Measurements from ENCODE around the gene UBAP2L. TPM values are rescaled to one million over a fixed set of nuclear protein-coding genes. Genes with fewer than 3 reads are reported as not detected.

The UBAP2L gene
- total RNA-seq, 1 donor from 2014 or later: 218 TPM

- H3K9ac ChIP-seq (ENCODE audit: low read length): peak overlapping the region; percentile 97
- no peak for TF ChIP-seq EZH2 (IDR thresholded peaks at IDR 0.05; ENCODE audit: insufficient read depth, low read length)
- TF ChIP-seq, protein P1, sequence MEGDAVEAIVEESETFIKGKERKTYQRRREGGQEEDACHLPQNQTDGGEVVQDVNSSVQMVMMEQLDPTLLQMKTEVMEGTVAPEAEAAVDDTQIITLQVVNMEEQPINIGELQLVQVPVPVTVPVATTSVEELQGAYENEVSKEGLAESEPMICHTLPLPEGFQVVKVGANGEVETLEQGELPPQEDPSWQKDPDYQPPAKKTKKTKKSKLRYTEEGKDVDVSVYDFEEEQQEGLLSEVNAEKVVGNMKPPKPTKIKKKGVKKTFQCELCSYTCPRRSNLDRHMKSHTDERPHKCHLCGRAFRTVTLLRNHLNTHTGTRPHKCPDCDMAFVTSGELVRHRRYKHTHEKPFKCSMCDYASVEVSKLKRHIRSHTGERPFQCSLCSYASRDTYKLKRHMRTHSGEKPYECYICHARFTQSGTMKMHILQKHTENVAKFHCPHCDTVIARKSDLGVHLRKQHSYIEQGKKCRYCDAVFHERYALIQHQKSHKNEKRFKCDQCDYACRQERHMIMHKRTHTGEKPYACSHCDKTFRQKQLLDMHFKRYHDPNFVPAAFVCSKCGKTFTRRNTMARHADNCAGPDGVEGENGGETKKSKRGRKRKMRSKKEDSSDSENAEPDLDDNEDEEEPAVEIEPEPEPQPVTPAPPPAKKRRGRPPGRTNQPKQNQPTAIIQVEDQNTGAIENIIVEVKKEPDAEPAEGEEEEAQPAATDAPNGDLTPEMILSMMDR (IDR thresholded peaks at IDR 0.05; ENCODE audit: insufficient read depth, low read depth, low read length): no peak
- Mint-ChIP-seq H3K4me3 (ENCODE audit: unreplicated experiment) (peak overlapping the region; percentile 99), H3K27ac (ENCODE audit: unreplicated experiment) (peak overlapping the region; percentile 43), H3K27me3 (ENCODE audit: low read depth, unreplicated experiment) (no peaks in the 10 kb centered on the region), H3K36me3 (ENCODE audit: low read depth, unreplicated experiment) (peaks cover 13% of the 10 kb centered on the region), H3K4me1 (ENCODE audit: low read depth, unreplicated experiment) (peaks cover 23% of the 10 kb centered on the region), H3K9me3 (ENCODE audit: unreplicated experiment) (no peaks in the 10 kb centered on the region)
- no peaks in the 10 kb centered on the region for H3K27me3 ChIP-seq (ENCODE audit: insufficient read depth, low read length)
- peaks cover 23% of the 10 kb centered on the region for H3K4me1 ChIP-seq (ENCODE audit: insufficient read depth, low read length)
- FAIRE-seq (no peak), DNase-seq (ENCODE audit: low read depth) (no peak)
- H3K4me2 ChIP-seq (ENCODE audit: low read length): peak overlapping the region; percentile 87
- peaks cover 31% of the 10 kb centered on the region for H3K36me3 ChIP-seq (ENCODE audit: insufficient read depth, low read length)
- peak overlapping the region; percentile 82 for H3K4me3 ChIP-seq (ENCODE audit: insufficient read depth, low read depth, low read length)
- peaks cover 94% of the 10 kb centered on the region for H3K79me2 ChIP-seq (ENCODE audit: insufficient read depth, low read length)
- peak overlapping the region; percentile 94 for H3K27ac ChIP-seq (ENCODE audit: low read depth, low read length)
- H3K9me3 ChIP-seq (ENCODE audit: insufficient read depth, low read depth, low read length): no peaks in the 10 kb centered on the region
- no peak overlapping the region for H2AFZ ChIP-seq (ENCODE audit: low read depth, low read length)
- peaks cover 78% of the 10 kb centered on the region for H4K20me1 ChIP-seq (ENCODE audit: insufficient read depth, low read length)
Observed at GRCh38 chr1:154222518-154222917, 1.8 kb downstream of the UBAP2L start.

GRCh38 chr1:154222918-154223317 lies 2.2 kb downstream of the UBAP2L start:
- Histone ChIP-seq H3K27ac (ENCODE audit: low read depth, low read length) (no peak overlapping the region), H3K36me3 (ENCODE audit: insufficient read depth, low read length) (peaks cover 31% of the 10 kb centered on the region), H3K9ac (ENCODE audit: low read length) (no peak overlapping the region), H3K79me2 (ENCODE audit: insufficient read depth, low read length) (peaks cover 94% of the 10 kb centered on the region), H3K4me2 (ENCODE audit: low read length) (peak overlapping the region; percentile 87), H3K9me3 (ENCODE audit: insufficient read depth, low read depth, low read length) (no peaks in the 10 kb centered on the region), H3K4me3 (ENCODE audit: insufficient read depth, low read depth, low read length) (peak overlapping the region; percentile 82), H3K27me3 (ENCODE audit: insufficient read depth, low read length) (no peaks in the 10 kb centered on the region), H3K4me1 (ENCODE audit: insufficient read depth, low read length) (peaks cover 23% of the 10 kb centered on the region), H2AFZ (ENCODE audit: low read depth, low read length) (no peak overlapping the region), H4K20me1 (ENCODE audit: insufficient read depth, low read length) (peaks cover 78% of the 10 kb centered on the region)
- Mint-ChIP-seq H3K27me3 (ENCODE audit: low read depth, unreplicated experiment) (no peaks in the 10 kb centered on the region), H3K27ac (ENCODE audit: unreplicated experiment) (peak overlapping the region; percentile 43), H3K4me1 (ENCODE audit: low read depth, unreplicated experiment) (peaks cover 23% of the 10 kb centered on the region), H3K4me3 (ENCODE audit: unreplicated experiment) (peak overlapping the region; percentile 99), H3K9me3 (ENCODE audit: unreplicated experiment) (no peaks in the 10 kb centered on the region), H3K36me3 (ENCODE audit: low read depth, unreplicated experiment) (peaks cover 10% of the 10 kb centered on the region)
- DNase-seq (ENCODE audit: low read depth): no peak
- no peak for FAIRE-seq
- TF ChIP-seq, protein P1 (IDR thresholded peaks at IDR 0.05; ENCODE audit: insufficient read depth, low read depth, low read length): no peak
- no peak for TF ChIP-seq EZH2 (IDR thresholded peaks at IDR 0.05; ENCODE audit: insufficient read depth, low read length)

DNA sequence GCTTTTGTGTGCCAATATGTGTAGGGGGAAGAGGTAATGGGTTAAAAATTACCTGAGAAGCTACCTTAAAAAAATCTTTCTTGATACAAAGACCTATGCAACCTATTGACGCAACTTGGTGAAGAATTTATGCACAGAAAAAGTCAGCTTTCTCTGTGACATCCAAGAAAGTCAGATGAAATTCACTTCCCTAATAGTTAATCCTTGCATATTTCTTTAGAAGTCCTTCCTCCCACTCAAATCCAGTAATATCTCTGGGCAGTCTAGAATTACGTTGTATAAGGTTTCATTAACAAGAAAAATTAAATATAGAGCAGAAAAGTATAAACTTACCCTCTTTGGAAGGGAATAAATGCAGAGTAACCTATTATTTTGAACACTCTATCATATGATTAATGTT lies 2.9 kb downstream of the UBAP2L start:
- peak overlapping the region; percentile 99 for H3K4me3 Mint-ChIP-seq (ENCODE audit: unreplicated experiment)
- TF ChIP-seq EZH2 (IDR thresholded peaks at IDR 0.05; ENCODE audit: insufficient read depth, low read length): no peak
- TF ChIP-seq, protein P1 (IDR thresholded peaks at IDR 0.05; ENCODE audit: insufficient read depth, low read depth, low read length): no peak
- H3K9me3 ChIP-seq (ENCODE audit: insufficient read depth, low read depth, low read length): no peaks in the 10 kb centered on the region
- H3K4me3 ChIP-seq (ENCODE audit: insufficient read depth, low read depth, low read length): no peak overlapping the region
- DNase-seq (ENCODE audit: low read depth) (no peak), FAIRE-seq (no peak)
- peak overlapping the region; percentile 27 for H3K9ac ChIP-seq (ENCODE audit: low read length)
- peak overlapping the region; percentile 43 for H3K27ac Mint-ChIP-seq (ENCODE audit: unreplicated experiment)
- peaks cover 9% of the 10 kb centered on the region for H3K36me3 Mint-ChIP-seq (ENCODE audit: low read depth, unreplicated experiment)
- H3K27me3 ChIP-seq (ENCODE audit: insufficient read depth, low read length): no peaks in the 10 kb centered on the region
- no peaks in the 10 kb centered on the region for H3K27me3 Mint-ChIP-seq (ENCODE audit: low read depth, unreplicated experiment)
- peaks cover 92% of the 10 kb centered on the region for H3K79me2 ChIP-seq (ENCODE audit: insufficient read depth, low read length)
- H3K4me1 ChIP-seq (ENCODE audit: insufficient read depth, low read length): peaks cover 18% of the 10 kb centered on the region
- peaks cover 76% of the 10 kb centered on the region for H4K20me1 ChIP-seq (ENCODE audit: insufficient read depth, low read length)
- H3K4me1 Mint-ChIP-seq (ENCODE audit: low read depth, unreplicated experiment): peaks cover 20% of the 10 kb centered on the region
- H3K27ac ChIP-seq (ENCODE audit: low read depth, low read length): no peak overlapping the region
- H3K36me3 ChIP-seq (ENCODE audit: insufficient read depth, low read length): peaks cover 32% of the 10 kb centered on the region
- H3K4me2 ChIP-seq (ENCODE audit: low read length): peak overlapping the region; percentile 87
- H2AFZ ChIP-seq (ENCODE audit: low read depth, low read length): no peak overlapping the region
- H3K9me3 Mint-ChIP-seq (ENCODE audit: unreplicated experiment): no peaks in the 10 kb centered on the region
